PC-9 (cell line): Measurements from ENCODE around the gene ATXN7. TPM values are rescaled to one million over a fixed set of nuclear protein-coding genes. Genes with fewer than 3 reads are reported as not detected.

Experiments
- BruUV-seq: library from RNA; stranded (reverse); fragments of 400-500 nt; replicated peaks from 2 replicates; lab custom pipeline; 2021; lab: Mats Ljungman, UMichigan
- CTCF ChIA-PET: fragments of 300-600 bp; sonication (Branson Sonifier 250); formaldehyde crosslinking; loops from one replicate; lab custom pipeline; 2022; ENCODE audit warnings: antibody characterized with exemption; lab: Charles Lee
- POLR2A ChIA-PET: fragments of 300-600 bp; sonication (Branson Sonifier 250); formaldehyde crosslinking; loops from one replicate; lab custom pipeline; 2022; ENCODE audit warnings: antibody characterized with exemption; ENCODE audit not compliant: unreplicated experiment; lab: Charles Lee
- DNase-seq, 2 experiments: peaks; one replicate each; pipeline versions ENCODE4 v3.0.0 to v3.0.0-alpha.2; 2015 to 2022; ENCODE audit warnings: mixed read lengths in 1 of 2
- H2AFZ ChIP-seq: fragments of 200-600 bp; sonication (generic); 2 replicates; pipeline ENCODE4 v1.8.1; 2017; ENCODE audit warnings: antibody characterized with exemption
- H3F3A ChIP-seq: fragments of 200-600 bp; sonication (generic); 2 replicates; pipeline ENCODE4 v1.8.1; 2017; ENCODE audit warnings: antibody characterized with exemption, mild to moderate bottlenecking, low read depth; ENCODE audit not compliant: insufficient read depth
- H3K27ac ChIP-seq: fragments of 200-600 bp; sonication (generic); 2 replicates; pipeline ENCODE4 v1.6.1; 2016; ENCODE audit warnings: mixed run types
- H3K27me3 ChIP-seq: fragments of 200-600 bp; sonication (generic); 2 replicates; pipeline ENCODE4 v1.6.1; 2016; ENCODE audit warnings: low read depth, mixed run types; ENCODE audit not compliant: insufficient read depth
- H3K36me3 ChIP-seq: fragments of 200-600 bp; sonication (generic); 2 replicates; pipeline ENCODE4 v1.6.1; 2016; ENCODE audit warnings: low read depth, mixed run types
- H3K4me1 ChIP-seq: fragments of 200-600 bp; sonication (generic); replicated peaks from 2 replicates; pipeline ENCODE4 v1.6.1; 2016; ENCODE audit warnings: mixed run types; ENCODE audit not compliant: insufficient read depth
- H3K4me2 ChIP-seq: fragments of 200-600 bp; sonication (generic); 2 replicates; pipeline ENCODE4 v1.6.1; 2017; ENCODE audit warnings: mixed run types
- H3K4me3 ChIP-seq: fragments of 200-600 bp; sonication (generic); 2 replicates; pipeline ENCODE4 v1.6.1; 2016; ENCODE audit warnings: mixed run types
- H3K79me2 ChIP-seq: fragments of 200-600 bp; sonication (generic); 2 replicates; pipeline ENCODE4 v1.6.1; 2017; ENCODE audit warnings: low read depth, mixed run types
- H3K9me2 ChIP-seq: fragments of 200-600 bp; sonication (generic); 2 replicates; pipeline ENCODE4 v1.8.1; 2017; ENCODE audit warnings: mild to moderate bottlenecking; ENCODE audit not compliant: insufficient read depth
- H3K9me3 ChIP-seq: fragments of 200-600 bp; sonication (generic); 2 replicates; pipeline ENCODE4 v1.8.1; 2016; ENCODE audit warnings: low read depth; ENCODE audit not compliant: insufficient read depth
- H4K20me1 ChIP-seq: fragments of 200-600 bp; sonication (generic); 2 replicates; pipeline ENCODE4 v1.8.1; 2017; ENCODE audit not compliant: insufficient read depth
- EZH2 ChIP-seq: fragments of 200-600 bp; sonication (generic); IDR thresholded peaks from 2 replicates; pipeline ENCODE4 v1.8.0; 2017; ENCODE audit warnings: antibody characterized with exemption, low read depth
- intact Hi-C: fragments of 100-400 bp; cut with micrococcal nuclease; formaldehyde crosslinking; loops from one replicate; pipeline ENCODE4 v1.10.0; 2022; ENCODE audit not compliant: unreplicated experiment
- total RNA-seq: library from RNA; stranded (reverse); gene quantifications from 2 replicates; pipeline ENCODE4 v1.2.3, GENCODE V29; 2021
- TF ChIP-seq, protein P1 (sequence below): fragments of 200-600 bp; sonication (generic); conservative IDR thresholded peaks from 2 replicates; pipeline ENCODE4 v1.6.1; 2017; ENCODE audit warnings: mixed run types, antibody characterized with exemption, mild to moderate bottlenecking, moderate library complexity

ATXN7 gene
- total RNA-seq, 1 experiment from 2014 or later: 27.7 TPM

DNA sequence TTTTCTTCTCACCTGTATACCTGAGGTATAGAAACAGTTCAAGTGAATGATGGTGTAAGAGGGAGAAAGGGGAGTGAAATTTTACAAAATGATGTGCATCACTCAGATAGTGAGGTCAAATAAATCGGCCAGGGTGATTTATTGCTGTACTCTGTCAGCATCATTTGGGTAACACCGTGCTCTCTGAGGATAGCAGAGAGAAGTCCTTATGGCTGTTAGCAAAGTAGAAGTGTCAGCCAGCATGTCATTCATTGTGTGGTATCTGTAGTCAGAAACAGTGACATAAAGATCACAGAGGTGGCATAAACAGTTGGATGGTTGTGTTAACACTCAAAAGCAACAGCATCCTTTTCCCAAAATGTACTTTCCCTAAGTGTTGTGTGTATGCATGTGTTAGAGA is 106.2 kb downstream of the ATXN7 start:
- BruUV-seq: no TSS peak

DNA sequence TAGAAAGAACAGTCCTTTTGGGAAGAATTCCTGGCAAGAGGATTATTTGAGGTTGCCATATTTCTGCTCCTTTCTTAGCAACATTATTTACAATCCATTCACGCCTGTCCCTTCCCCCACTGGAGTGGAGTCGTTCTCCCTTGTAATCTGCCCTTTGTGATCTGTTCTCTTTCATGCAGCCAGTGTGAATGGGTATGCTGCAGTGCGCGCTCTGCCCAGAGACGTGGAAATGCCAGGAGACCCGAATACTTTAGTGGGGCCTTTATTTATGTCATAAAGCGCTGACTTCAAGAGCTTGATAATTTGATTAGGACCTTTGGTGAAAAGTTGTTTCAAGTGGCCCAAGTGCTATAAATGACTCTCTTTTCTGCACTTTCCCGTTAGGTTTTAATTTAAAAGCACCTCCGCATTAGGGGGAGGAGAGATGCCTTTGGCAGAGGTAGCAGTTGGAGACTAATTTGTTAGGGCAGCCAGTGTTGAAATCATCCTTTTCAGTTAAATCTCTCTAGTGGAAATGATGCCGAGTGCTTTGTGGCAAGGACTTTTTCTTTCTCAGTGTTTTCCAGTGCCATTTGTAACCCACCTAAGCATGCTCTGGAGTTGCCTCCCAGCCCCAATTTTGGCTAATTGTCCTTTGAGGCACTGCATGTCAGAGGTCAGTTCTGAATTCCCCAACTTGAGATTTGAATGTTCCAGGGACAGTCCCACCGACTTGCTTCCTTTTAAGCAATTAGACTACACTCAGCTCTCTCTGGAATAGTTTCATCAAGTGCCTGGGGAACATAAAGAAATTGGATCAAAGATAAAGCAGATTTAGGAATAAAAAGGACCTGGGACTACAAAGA is 107.2 kb downstream of the ATXN7 start:
- no peaks in the 10 kb centered on the region for H3K9me2 ChIP-seq
- H3F3A ChIP-seq: no peaks in the 10 kb centered on the region
- peaks cover 3% of the 10 kb centered on the region for H3K4me1 ChIP-seq
- no peaks in the 10 kb centered on the region for H3K27me3 ChIP-seq
- no peaks in the 10 kb centered on the region for H3K9me3 ChIP-seq
- no TSS peak for BruUV-seq
- peaks cover 7% of the 10 kb centered on the region; the same call in 1 of the 2 replicates for H4K20me1 ChIP-seq
- no peak overlapping the region for H3K27ac ChIP-seq
- H3K36me3 ChIP-seq: no peaks in the 10 kb centered on the region
- H3K4me2 ChIP-seq: no peak overlapping the region
- H3K4me3 ChIP-seq: no peak overlapping the region
- TF ChIP-seq, protein P1, sequence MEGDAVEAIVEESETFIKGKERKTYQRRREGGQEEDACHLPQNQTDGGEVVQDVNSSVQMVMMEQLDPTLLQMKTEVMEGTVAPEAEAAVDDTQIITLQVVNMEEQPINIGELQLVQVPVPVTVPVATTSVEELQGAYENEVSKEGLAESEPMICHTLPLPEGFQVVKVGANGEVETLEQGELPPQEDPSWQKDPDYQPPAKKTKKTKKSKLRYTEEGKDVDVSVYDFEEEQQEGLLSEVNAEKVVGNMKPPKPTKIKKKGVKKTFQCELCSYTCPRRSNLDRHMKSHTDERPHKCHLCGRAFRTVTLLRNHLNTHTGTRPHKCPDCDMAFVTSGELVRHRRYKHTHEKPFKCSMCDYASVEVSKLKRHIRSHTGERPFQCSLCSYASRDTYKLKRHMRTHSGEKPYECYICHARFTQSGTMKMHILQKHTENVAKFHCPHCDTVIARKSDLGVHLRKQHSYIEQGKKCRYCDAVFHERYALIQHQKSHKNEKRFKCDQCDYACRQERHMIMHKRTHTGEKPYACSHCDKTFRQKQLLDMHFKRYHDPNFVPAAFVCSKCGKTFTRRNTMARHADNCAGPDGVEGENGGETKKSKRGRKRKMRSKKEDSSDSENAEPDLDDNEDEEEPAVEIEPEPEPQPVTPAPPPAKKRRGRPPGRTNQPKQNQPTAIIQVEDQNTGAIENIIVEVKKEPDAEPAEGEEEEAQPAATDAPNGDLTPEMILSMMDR: no peak
- TF ChIP-seq EZH2: no peak
- intact Hi-C loops: no loop called here
- H3K79me2 ChIP-seq: peaks cover 4% of the 10 kb centered on the region; the same call in 1 of the 2 replicates
- DNase-seq: no peak
- H2AFZ ChIP-seq: no peak overlapping the region
- POLR2A ChIA-PET: no interaction called here
- CTCF ChIA-PET: no interaction called here

More for the DNA sequence above, 106.2 kb downstream of the ATXN7 start:
- Histone ChIP-seq H3K4me2 (no peak overlapping the region), H4K20me1 (peaks cover 8% of the 10 kb centered on the region; the same call in 1 of the 2 replicates), H3F3A (no peaks in the 10 kb centered on the region), H3K79me2 (peaks cover 4% of the 10 kb centered on the region; the same call in 1 of the 2 replicates), H3K4me1 (no peaks in the 10 kb centered on the region), H2AFZ (no peak overlapping the region), H3K27me3 (no peaks in the 10 kb centered on the region), H3K27ac (no peak overlapping the region), H3K36me3 (no peaks in the 10 kb centered on the region), H3K9me2 (no peaks in the 10 kb centered on the region), H3K9me3 (no peaks in the 10 kb centered on the region), H3K4me3 (no peak overlapping the region)
- no peak for DNase-seq
- CTCF ChIA-PET: no interaction called here
- no peak for TF ChIP-seq EZH2
- TF ChIP-seq, protein P1: no peak
- intact Hi-C loops: no loop called here
- POLR2A ChIA-PET: no interaction called here

DNA sequence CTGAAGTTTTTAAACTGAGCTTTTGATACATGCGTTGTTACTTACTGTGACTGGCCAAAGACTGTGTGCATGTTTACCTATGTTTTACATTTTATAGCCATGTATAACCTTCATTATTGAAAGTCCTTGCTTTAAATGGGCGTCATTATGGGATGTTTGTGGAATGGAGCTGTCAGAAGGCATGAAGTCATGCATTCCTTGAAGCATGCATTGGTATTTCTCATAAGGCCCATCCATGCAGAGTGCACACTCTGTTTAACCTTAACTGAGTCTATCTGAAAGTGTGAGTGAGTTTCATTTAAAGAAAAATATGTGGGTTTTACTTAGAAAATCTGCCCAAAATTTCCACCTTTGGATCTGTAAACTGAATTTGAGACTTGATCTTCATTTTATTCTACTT is 108.5 kb downstream of the ATXN7 start:
- BruUV-seq: no TSS peak
- Histone ChIP-seq H3K4me3 (no peak overlapping the region), H3K27ac (no peak overlapping the region), H3K9me3 (no peaks in the 10 kb centered on the region), H4K20me1 (peaks cover 5% of the 10 kb centered on the region; the same call in 1 of the 2 replicates), H3K4me1 (peaks cover 16% of the 10 kb centered on the region), H3K4me2 (no peak overlapping the region), H3K36me3 (no peaks in the 10 kb centered on the region), H3K9me2 (no peaks in the 10 kb centered on the region), H3K79me2 (peaks cover 8% of the 10 kb centered on the region), H3K27me3 (no peaks in the 10 kb centered on the region), H2AFZ (no peak overlapping the region), H3F3A (0 out of 2 replicates have a peak, but pooled peaks cover 4% of the 10 kb centered on the region)
- POLR2A ChIA-PET: interaction anchor here (0.6 kb wide), 1 partner anchor 31 kb away, joined by 4 read pairs; no protein-coding TSS in a partner anchor
- no peak for DNase-seq
- TF ChIP-seq EZH2: no peak
- TF ChIP-seq, protein P1: no peak
- intact Hi-C loops: no loop called here
- CTCF ChIA-PET: no interaction called here
